OCI-LY3 (cell line): ENCODE results near the gene SULF2.

Source experiments
- CTCF ChIP-seq: fragments of 200-600, 300-600 bp; sonication (generic); IDR thresholded peaks from 2 replicates; pipeline ENCODE4 v1.5.1; 2014; ENCODE audit warnings: antibody characterized with exemption, low read length, low read depth
- EZH2phosphoT487 ChIP-seq: fragments of 200-600 bp; shearing (Covaris generic); IDR thresholded peaks from 2 replicates; pipeline ENCODE4 v1.6.1; 2018; ENCODE audit warnings: antibody characterized with exemption, mixed run types, low read depth

DNA sequence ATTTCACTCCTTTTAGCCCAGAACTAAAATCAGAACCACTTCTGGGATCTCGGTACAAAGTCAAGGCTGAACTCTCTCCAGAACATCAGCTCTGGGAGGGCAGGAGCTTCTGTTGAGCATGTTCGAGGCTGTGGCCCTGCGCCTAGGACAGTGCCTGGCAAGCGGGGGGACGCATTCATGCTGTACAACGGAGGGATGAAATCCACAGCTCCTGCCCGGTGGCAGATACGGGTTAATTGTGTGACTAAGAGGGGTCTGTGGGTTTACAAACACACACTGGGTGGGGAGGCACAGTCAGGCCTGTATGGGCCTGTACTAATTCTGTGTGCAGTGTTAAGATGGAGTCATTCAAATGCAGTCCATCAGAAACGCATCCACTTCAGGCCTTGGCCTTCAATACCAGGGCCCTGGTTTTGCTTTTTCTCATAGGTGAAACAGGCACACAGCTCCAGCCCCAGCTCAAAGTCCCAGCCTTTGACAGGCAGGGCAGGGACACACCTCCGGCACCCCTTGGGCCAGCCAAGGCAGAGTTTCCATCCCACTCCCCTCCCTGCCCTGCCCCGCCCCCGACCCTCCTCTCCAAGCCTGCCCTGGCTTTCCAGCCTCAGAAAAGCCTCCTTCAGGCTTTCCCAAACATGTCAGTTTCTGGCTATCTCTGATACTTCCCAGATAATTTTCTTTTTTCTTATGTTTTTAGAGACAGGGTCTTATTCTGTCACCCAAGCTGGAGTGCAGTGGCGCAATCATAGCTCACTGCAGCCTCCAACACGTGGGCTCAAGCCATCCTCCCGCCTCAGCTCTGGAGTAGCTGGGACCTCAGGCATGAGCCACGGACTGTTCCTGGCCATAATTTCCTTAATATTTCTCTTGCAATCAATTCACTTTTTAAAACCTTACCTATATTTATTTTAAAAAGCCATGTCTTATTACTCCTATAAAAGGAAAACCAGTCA, 109.8 kb downstream of the SULF2 start:
- TF ChIP-seq CTCF (no peak), EZH2phosphoT487 (no peak)
